Activated CD4-positive, CD25-positive, alpha-beta regulatory T cell treated with anti-CD3 and anti-CD28 coated beads, Interleukin-2, amount 50 U/mL, for 16 hours (primary cell): ENCODE results near the gene APOL1.
"Not testable (repeated sequence)": the region's sequence is repeated elsewhere in the genome, so short reads cannot be mapped to it uniquely, and the experiment has no call there.

Experiments
- DNase-seq: peaks from one replicate; pipeline ENCODE4 v3.0.0-alpha.2; 2020; ENCODE audit warnings: low read depth, low spot score

Gene APOL1

GRCh38 chr22:36225333-36225922 lies 27.5 kb upstream of the APOL1 start:
- DNase-seq = no peak

GRCh38 chr22:36226189-36226588 lies 26.7 kb upstream of the APOL1 start:
- DNase-seq = no peak

DNA sequence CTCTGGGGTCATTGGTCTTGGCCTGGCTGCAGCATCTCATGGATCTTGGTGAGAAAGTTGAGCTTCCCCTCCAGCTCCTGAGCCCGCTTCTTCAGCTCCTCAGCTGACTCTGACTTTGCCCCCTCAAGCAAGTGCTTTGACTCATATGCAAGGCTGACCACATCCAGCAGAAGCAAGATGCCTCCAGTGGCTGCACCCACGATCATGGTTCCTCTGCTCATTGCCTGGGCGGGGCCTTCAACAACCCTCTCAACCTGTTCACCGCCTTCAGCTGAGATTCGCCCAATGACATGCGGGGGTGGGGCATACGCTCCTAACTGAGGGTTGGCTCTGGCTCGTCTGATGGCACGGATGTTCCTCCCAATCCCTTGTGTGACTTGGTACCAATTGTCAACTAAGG lies 25.5 kb upstream of the APOL1 start:
- no peak for DNase-seq

DNA sequence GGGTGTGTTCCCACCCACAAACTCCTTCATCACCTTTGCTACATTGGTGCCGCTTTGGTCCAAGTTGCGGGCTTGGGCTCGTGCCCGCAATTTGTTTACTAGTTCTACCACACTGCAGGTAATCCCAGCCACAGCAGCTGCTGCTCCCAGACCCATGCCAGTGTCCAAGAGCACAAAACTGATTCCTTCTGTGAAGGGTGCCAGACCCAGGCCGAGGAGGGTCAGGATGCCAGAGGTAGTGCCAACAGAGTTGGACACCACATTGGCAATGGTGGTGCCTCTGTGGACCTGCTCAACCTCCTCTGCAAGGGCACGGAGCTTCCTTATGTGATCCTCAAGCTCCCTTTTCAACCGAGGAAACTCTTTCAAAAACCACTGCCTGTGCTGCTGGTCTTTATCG lies 25.1 kb upstream of the APOL1 start:
- DNase-seq = no peak

DNA sequence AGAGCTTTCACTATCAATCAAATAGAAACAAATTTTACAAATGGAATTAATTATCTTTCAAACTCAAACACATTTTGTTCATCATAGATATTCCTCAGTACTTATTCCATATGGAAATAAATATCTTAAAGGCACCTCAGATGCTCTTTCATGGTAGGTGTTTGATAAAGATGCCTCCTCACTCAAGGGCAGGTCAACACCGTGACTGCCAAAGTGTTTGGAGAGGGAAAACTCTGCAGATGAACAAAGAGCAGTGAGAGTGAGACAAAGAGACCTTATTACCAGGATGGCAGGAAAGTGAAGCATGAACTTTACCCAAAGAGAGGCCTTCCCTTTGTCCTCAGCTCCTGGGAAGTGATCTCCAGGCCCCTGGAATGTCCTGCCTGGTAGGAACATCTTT lies 24.6 kb upstream of the APOL1 start:
- DNase-seq = not testable (repeated sequence)

GRCh38 chr22:36228944-36229343 lies 24.0 kb upstream of the APOL1 start:
- DNase-seq = no peak

- not testable (repeated sequence) for DNase-seq
These were observed 23.3 kb upstream of the APOL1 start for GRCh38 chr22:36229649-36230048.

GRCh38 chr22:36231051-36231450 lies 21.9 kb upstream of the APOL1 start:
- not testable (repeated sequence) for DNase-seq

GRCh38 chr22:36232715-36233401 lies 20.1 kb upstream of the APOL1 start:
- DNase-seq = no peak

DNA sequence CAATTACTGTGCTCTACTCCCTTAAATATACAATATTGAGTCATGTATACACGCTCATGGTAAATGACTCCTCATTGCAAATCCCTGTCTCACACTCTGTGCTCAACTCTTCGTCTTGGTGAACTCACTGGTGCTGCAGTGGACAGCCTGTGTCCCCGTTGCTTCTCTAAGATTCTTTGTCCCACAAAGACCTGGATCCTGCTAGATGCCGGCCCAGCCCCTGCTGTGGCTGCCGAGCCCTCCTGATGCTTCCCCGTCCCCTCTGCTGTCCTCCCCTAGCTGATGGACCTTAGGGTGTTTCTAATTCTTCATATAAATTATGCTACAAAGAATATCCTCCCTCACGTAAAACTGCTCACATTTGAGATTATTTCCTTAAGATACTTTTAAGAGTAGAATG lies 19.1 kb upstream of the APOL1 start:
- no peak for DNase-seq

DNA sequence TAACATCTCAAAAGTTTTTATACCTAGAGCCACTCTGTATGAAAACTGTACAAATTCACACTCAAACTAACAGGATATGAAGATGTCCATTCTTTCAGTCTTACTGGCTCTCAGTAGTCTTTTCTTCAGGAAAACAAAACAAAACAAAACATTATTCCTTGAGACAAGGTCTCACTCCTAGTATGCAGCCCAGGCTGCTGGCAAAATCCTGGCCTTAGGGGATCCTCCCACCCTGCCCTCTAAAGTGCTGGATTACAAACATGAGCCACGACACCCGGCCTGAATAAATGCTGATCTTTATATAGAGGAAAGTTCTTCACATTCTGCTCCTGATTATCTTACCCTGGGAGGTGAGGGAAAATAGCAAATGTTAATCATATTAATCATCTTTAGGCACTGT lies 18.7 kb upstream of the APOL1 start:
- no peak for DNase-seq

GRCh38 chr22:36234919-36235318 lies 18.0 kb upstream of the APOL1 start:
- no peak for DNase-seq

- DNase-seq = no peak
These were observed 17.3 kb upstream of the APOL1 start for GRCh38 chr22:36235585-36235984.

GRCh38 chr22:36236388-36237319 lies 16.3 kb upstream of the APOL1 start:
- no peak for DNase-seq

- DNase-seq = no peak
These were observed 15.2 kb upstream of the APOL1 start for GRCh38 chr22:36237462-36238372.

DNA sequence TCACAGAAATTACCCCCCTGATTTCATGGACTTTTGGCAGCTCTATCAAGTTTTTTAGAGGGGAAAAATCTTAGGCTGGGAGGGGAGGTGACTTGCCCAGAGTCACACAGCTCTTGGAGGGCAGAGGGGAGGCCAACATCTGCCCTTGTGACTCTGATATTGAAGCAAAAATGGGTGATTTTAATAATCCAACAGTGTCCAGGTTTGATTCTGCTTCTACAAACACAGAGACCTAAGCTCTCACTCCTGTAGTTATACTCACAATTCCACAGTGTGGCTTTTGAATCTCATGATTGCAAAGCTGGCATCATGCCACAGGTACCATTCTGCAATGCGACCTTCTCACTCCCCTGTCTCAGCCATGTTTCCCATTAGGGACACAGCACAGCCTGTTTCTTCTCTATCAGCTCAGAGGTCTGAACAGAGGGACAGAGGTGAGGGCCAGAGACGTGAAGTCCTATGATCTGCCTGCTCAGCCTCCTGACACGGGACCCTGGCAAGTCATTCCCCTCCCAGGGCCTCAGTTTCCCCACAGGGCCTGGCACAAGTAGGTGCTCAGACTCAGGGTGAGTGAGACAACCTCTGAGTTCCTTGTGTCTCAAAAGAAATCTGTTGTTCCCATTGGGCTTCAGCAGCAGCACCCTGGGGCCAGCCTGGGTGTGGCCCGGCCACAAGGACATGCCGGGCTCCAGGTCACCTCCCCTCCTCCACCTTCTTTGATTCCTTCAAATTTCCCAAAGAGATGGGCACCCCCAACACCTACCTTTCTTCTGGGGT lies 14.4 kb upstream of the APOL1 start:
- DNase-seq = no peak

DNA sequence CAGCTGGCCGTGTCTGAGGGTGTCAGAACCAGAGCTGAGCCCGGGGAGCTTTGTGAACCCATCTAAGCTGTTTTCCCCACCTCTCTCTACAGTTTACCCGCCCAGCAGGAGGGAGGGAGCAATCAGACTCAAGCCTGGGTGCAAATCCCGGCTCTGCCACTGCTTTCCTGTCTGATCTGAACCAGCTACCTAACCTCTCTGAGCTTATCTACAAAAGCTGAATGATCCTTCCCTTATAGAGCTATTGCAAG lies 13.9 kb upstream of the APOL1 start:
- DNase-seq = no peak

GRCh38 chr22:36239401-36240171 lies 13.3 kb upstream of the APOL1 start, which contains the start of gene APOL2:
TSS of gene APOL2 (minus strand) at chr22:36239527. CDS start at chr22:36233162, 6,365 bp downstream.
- peak; percentile 71 for DNase-seq

DNA sequence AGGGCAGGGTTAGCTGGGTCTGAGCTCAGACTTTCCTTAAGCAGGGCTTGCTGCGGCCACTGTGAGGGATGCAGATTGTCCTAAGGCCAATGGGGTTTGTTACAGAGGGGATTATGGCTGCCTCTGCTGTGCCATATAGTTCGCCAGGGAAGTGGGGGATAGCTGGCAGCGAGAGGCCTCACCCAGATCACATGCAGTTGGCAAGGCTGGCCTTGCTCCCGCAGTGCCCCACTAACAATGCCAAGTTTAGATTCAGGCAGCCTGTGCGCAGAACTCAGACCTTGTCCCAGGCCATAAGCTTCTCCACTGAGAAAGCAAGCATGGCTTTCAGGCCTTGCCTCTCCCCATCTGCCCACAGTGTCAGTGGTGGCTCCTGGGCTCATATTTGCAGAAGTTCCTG lies 8.9 kb upstream of the APOL1 start:
- no peak for DNase-seq
